Measurements from ENCODE around the gene SOWAHC.
"Not testable (repeated sequence)": the region's sequence is repeated elsewhere in the genome, so short reads cannot be mapped to it uniquely, and the experiment has no call there.

Gene SOWAHC

GRCh38 chr2:109623297-109623696 lies 9.1 kb downstream of the SOWAHC start:
- no peak overlapping the region for H3K9ac ChIP-seq (ENCODE audit: low read depth, low read length)
- H3K4me3 ChIP-seq (ENCODE audit: low read depth, low read length): no peak overlapping the region
- H3K27me3 ChIP-seq (ENCODE audit: control insufficient read depth, insufficient read depth, low read length): no peaks in the 10 kb centered on the region
- no peaks in the 10 kb centered on the region for H3K9me3 ChIP-seq (ENCODE audit: control insufficient read depth, insufficient read depth, low read length)
- H3K36me3 ChIP-seq (ENCODE audit: control insufficient read depth, insufficient read depth, low read length): no peaks in the 10 kb centered on the region
- H3K4me1 ChIP-seq (ENCODE audit: control insufficient read depth, insufficient read depth, low read length): no peaks in the 10 kb centered on the region

- no peak overlapping the region for H3K9ac ChIP-seq (ENCODE audit: low read depth, low read length)
- H3K4me1 ChIP-seq (ENCODE audit: control insufficient read depth, insufficient read depth, low read length): no peaks in the 10 kb centered on the region
- H3K36me3 ChIP-seq (ENCODE audit: control insufficient read depth, insufficient read depth, low read length): no peaks in the 10 kb centered on the region
- no peak overlapping the region for H3K4me3 ChIP-seq (ENCODE audit: low read depth, low read length)
- H3K27me3 ChIP-seq (ENCODE audit: control insufficient read depth, insufficient read depth, low read length): no peaks in the 10 kb centered on the region
- H3K9me3 ChIP-seq (ENCODE audit: control insufficient read depth, insufficient read depth, low read length): no peaks in the 10 kb centered on the region
Observed at GRCh38 chr2:109623923-109624322, 9.8 kb downstream of the SOWAHC start.

- H3K4me1 ChIP-seq (ENCODE audit: control insufficient read depth, insufficient read depth, low read length): no peaks in the 10 kb centered on the region
- no peak overlapping the region for H3K4me3 ChIP-seq (ENCODE audit: low read depth, low read length)
- no peaks in the 10 kb centered on the region for H3K36me3 ChIP-seq (ENCODE audit: control insufficient read depth, insufficient read depth, low read length)
- H3K27me3 ChIP-seq (ENCODE audit: control insufficient read depth, insufficient read depth, low read length): no peaks in the 10 kb centered on the region
- no peak overlapping the region for H3K9ac ChIP-seq (ENCODE audit: low read depth, low read length)
- no peaks in the 10 kb centered on the region for H3K9me3 ChIP-seq (ENCODE audit: control insufficient read depth, insufficient read depth, low read length)
Observed at GRCh38 chr2:109624339-109624738, 10.2 kb downstream of the SOWAHC start.

GRCh38 chr2:109628321-109628720 lies 14.2 kb downstream of the SOWAHC start:
- H3K9me3 ChIP-seq (ENCODE audit: control insufficient read depth, insufficient read depth, low read length); H3K36me3 ChIP-seq (ENCODE audit: control insufficient read depth, insufficient read depth, low read length); H3K9ac ChIP-seq (ENCODE audit: low read depth, low read length); H3K4me1 ChIP-seq (ENCODE audit: control insufficient read depth, insufficient read depth, low read length); H3K4me3 ChIP-seq (ENCODE audit: low read depth, low read length); H3K27me3 ChIP-seq (ENCODE audit: control insufficient read depth, insufficient read depth, low read length): not testable (repeated sequence)

- H3K36me3 ChIP-seq (ENCODE audit: control insufficient read depth, insufficient read depth, low read length): no peaks in the 10 kb centered on the region
- no peaks in the 10 kb centered on the region for H3K27me3 ChIP-seq (ENCODE audit: control insufficient read depth, insufficient read depth, low read length)
- no peaks in the 10 kb centered on the region for H3K9me3 ChIP-seq (ENCODE audit: control insufficient read depth, insufficient read depth, low read length)
- H3K9ac ChIP-seq (ENCODE audit: low read depth, low read length): no peak overlapping the region
- no peak overlapping the region for H3K4me3 ChIP-seq (ENCODE audit: low read depth, low read length)
- H3K4me1 ChIP-seq (ENCODE audit: control insufficient read depth, insufficient read depth, low read length): no peaks in the 10 kb centered on the region
Observed at GRCh38 chr2:109629867-109630266, 15.7 kb downstream of the SOWAHC start.

- H3K27me3 ChIP-seq (ENCODE audit: control insufficient read depth, insufficient read depth, low read length): no peaks in the 10 kb centered on the region
- no peak overlapping the region for H3K9ac ChIP-seq (ENCODE audit: low read depth, low read length)
- H3K9me3 ChIP-seq (ENCODE audit: control insufficient read depth, insufficient read depth, low read length): no peaks in the 10 kb centered on the region
- H3K4me1 ChIP-seq (ENCODE audit: control insufficient read depth, insufficient read depth, low read length): no peaks in the 10 kb centered on the region
- H3K36me3 ChIP-seq (ENCODE audit: control insufficient read depth, insufficient read depth, low read length): no peaks in the 10 kb centered on the region
- H3K4me3 ChIP-seq (ENCODE audit: low read depth, low read length): no peak overlapping the region
Observed at GRCh38 chr2:109630441-109631430, 16.6 kb downstream of the SOWAHC start.

GRCh38 chr2:109631741-109632140 lies 17.6 kb downstream of the SOWAHC start:
- no peaks in the 10 kb centered on the region for H3K36me3 ChIP-seq (ENCODE audit: control insufficient read depth, insufficient read depth, low read length)
- no peaks in the 10 kb centered on the region for H3K4me1 ChIP-seq (ENCODE audit: control insufficient read depth, insufficient read depth, low read length)
- H3K4me3 ChIP-seq (ENCODE audit: low read depth, low read length): no peak overlapping the region
- no peaks in the 10 kb centered on the region for H3K27me3 ChIP-seq (ENCODE audit: control insufficient read depth, insufficient read depth, low read length)
- no peak overlapping the region for H3K9ac ChIP-seq (ENCODE audit: low read depth, low read length)
- no peaks in the 10 kb centered on the region for H3K9me3 ChIP-seq (ENCODE audit: control insufficient read depth, insufficient read depth, low read length)

GRCh38 chr2:109632158-109632789 lies 18.1 kb downstream of the SOWAHC start:
- no peak overlapping the region for H3K4me3 ChIP-seq (ENCODE audit: low read depth, low read length)
- no peaks in the 10 kb centered on the region for H3K9me3 ChIP-seq (ENCODE audit: control insufficient read depth, insufficient read depth, low read length)
- no peaks in the 10 kb centered on the region for H3K4me1 ChIP-seq (ENCODE audit: control insufficient read depth, insufficient read depth, low read length)
- no peak overlapping the region for H3K9ac ChIP-seq (ENCODE audit: low read depth, low read length)
- H3K27me3 ChIP-seq (ENCODE audit: control insufficient read depth, insufficient read depth, low read length): no peaks in the 10 kb centered on the region
- no peaks in the 10 kb centered on the region for H3K36me3 ChIP-seq (ENCODE audit: control insufficient read depth, insufficient read depth, low read length)

GRCh38 chr2:109633284-109633961 lies 19.3 kb downstream of the SOWAHC start:
- no peaks in the 10 kb centered on the region for H3K36me3 ChIP-seq (ENCODE audit: control insufficient read depth, insufficient read depth, low read length)
- H3K27me3 ChIP-seq (ENCODE audit: control insufficient read depth, insufficient read depth, low read length): no peaks in the 10 kb centered on the region
- H3K4me3 ChIP-seq (ENCODE audit: low read depth, low read length): no peak overlapping the region
- no peaks in the 10 kb centered on the region for H3K4me1 ChIP-seq (ENCODE audit: control insufficient read depth, insufficient read depth, low read length)
- H3K9me3 ChIP-seq (ENCODE audit: control insufficient read depth, insufficient read depth, low read length): no peaks in the 10 kb centered on the region
- no peak overlapping the region for H3K9ac ChIP-seq (ENCODE audit: low read depth, low read length)

- no peaks in the 10 kb centered on the region for H3K4me1 ChIP-seq (ENCODE audit: control insufficient read depth, insufficient read depth, low read length)
- no peaks in the 10 kb centered on the region for H3K9me3 ChIP-seq (ENCODE audit: control insufficient read depth, insufficient read depth, low read length)
- H3K36me3 ChIP-seq (ENCODE audit: control insufficient read depth, insufficient read depth, low read length): no peaks in the 10 kb centered on the region
Observed at GRCh38 chr2:109635426-109636304, 21.5 kb downstream of the SOWAHC start.

GRCh38 chr2:109636317-109636716 lies 22.2 kb downstream of the SOWAHC start:
- no peak overlapping the region for H3K9ac ChIP-seq (ENCODE audit: low read depth, low read length)
- H3K27me3 ChIP-seq (ENCODE audit: control insufficient read depth, insufficient read depth, low read length): no peaks in the 10 kb centered on the region
- no peaks in the 10 kb centered on the region for H3K4me1 ChIP-seq (ENCODE audit: control insufficient read depth, insufficient read depth, low read length)
- no peaks in the 10 kb centered on the region for H3K36me3 ChIP-seq (ENCODE audit: control insufficient read depth, insufficient read depth, low read length)
- no peaks in the 10 kb centered on the region for H3K9me3 ChIP-seq (ENCODE audit: control insufficient read depth, insufficient read depth, low read length)
- H3K4me3 ChIP-seq (ENCODE audit: low read depth, low read length): no peak overlapping the region

More at GRCh38 chr2:109635426-109636304, 21.5 kb downstream of the SOWAHC start:
- Histone ChIP-seq H3K4me3 (ENCODE audit: low read depth, low read length) (no peak overlapping the region), H3K27me3 (ENCODE audit: control insufficient read depth, insufficient read depth, low read length) (no peaks in the 10 kb centered on the region), H3K9ac (ENCODE audit: low read depth, low read length) (no peak overlapping the region)
